SU-DHL-6 (cell line): ENCODE measurements around the gene GABBR1.

ENCODE experiments used
- EZH2phosphoT487 ChIP-seq: fragments of 200-600 bp; sonication (generic), shearing (Covaris generic); conservative IDR thresholded peaks from 2 replicates; pipeline ENCODE4 v1.6.1; 2018; ENCODE audit warnings: mild to moderate bottlenecking, antibody characterized with exemption, low read length, moderate library complexity, mixed read lengths
- TF ChIP-seq, protein P1 (sequence below): fragments of 200-600 bp; sonication (generic); IDR thresholded peaks from one replicate; pipeline ENCODE4 v1.5.1; 2017; ENCODE audit warnings: antibody characterized with exemption, mild to moderate bottlenecking, low read length, moderate library complexity; ENCODE audit not compliant: insufficient read depth, poor library complexity, severe bottlenecking

GRCh38 chr6:29527564-29527963 is 105.4 kb downstream of the GABBR1 start:
- TF ChIP-seq, protein P1, sequence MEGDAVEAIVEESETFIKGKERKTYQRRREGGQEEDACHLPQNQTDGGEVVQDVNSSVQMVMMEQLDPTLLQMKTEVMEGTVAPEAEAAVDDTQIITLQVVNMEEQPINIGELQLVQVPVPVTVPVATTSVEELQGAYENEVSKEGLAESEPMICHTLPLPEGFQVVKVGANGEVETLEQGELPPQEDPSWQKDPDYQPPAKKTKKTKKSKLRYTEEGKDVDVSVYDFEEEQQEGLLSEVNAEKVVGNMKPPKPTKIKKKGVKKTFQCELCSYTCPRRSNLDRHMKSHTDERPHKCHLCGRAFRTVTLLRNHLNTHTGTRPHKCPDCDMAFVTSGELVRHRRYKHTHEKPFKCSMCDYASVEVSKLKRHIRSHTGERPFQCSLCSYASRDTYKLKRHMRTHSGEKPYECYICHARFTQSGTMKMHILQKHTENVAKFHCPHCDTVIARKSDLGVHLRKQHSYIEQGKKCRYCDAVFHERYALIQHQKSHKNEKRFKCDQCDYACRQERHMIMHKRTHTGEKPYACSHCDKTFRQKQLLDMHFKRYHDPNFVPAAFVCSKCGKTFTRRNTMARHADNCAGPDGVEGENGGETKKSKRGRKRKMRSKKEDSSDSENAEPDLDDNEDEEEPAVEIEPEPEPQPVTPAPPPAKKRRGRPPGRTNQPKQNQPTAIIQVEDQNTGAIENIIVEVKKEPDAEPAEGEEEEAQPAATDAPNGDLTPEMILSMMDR, result no peak
- no peak for TF ChIP-seq EZH2phosphoT487
